H1 (cell line): ENCODE measurements around the gene SH3BP5. TPM values are rescaled to one million over a fixed set of nuclear protein-coding genes. Genes with fewer than 3 reads are reported as not detected.

ENCODE experiments used
- ATF3 ChIP-seq: IDR thresholded peaks from 2 replicates; pipeline ENCODE4 v1.6.1; 2011; ENCODE audit warnings: low read depth, mild to moderate bottlenecking, low read length; ENCODE audit not compliant: insufficient read depth
- CHD2 ChIP-seq: IDR thresholded peaks from 2 replicates; pipeline ENCODE4 v1.6.1; 2012; ENCODE audit warnings: low read length, improper control_type of control experiment
- CHD7 ChIP-seq: fragments of 300-600 bp; sonication (generic); IDR thresholded peaks from 2 replicates; pipeline ENCODE4 v1.7.1; 2012; ENCODE audit warnings: low read length, moderate library complexity, mild to moderate bottlenecking, inconsistent platforms; ENCODE audit not compliant: insufficient replicate concordance
- GABPA ChIP-seq: IDR thresholded peaks from 2 replicates; pipeline ENCODE4 v1.6.1; 2011; ENCODE audit warnings: mild to moderate bottlenecking, low read length, moderate library complexity, borderline replicate concordance; ENCODE audit not compliant: insufficient read depth
- SIX5 ChIP-seq: IDR thresholded peaks from 2 replicates; pipeline ENCODE4 v1.6.1; 2011; ENCODE audit warnings: mild to moderate bottlenecking, low read depth, low read length
- TCF12 ChIP-seq: IDR thresholded peaks from 2 replicates; pipeline ENCODE4 v1.6.1; 2011; ENCODE audit warnings: low read depth, mild to moderate bottlenecking, low read length
- ZNF274 ChIP-seq: IDR thresholded peaks from 2 replicates; pipeline ENCODE4 v1.7.0; 2012; ENCODE audit warnings: low read length, borderline replicate concordance; ENCODE audit errors: extremely low read depth
- polyA plus RNA-seq, 7 experiments: library from polyadenylated mRNA; depleted of rRNA in 3 of 7; stranded (reverse) in 5 of 7; unstranded in 2 of 7; fragments of >200 nt in 5 of 7; fragments of 200-250 nt in 2 of 7; gene quantifications; 1 replicate in 5 of 7; 2 replicates in 1 of 7; 4 replicates in 1 of 7; pipeline versions ENCODE4 v1.2.1 to v1.2.3, GENCODE V29; 2011 to 2013; ENCODE audit warnings: missing spikeins in 2 of 7, mixed read lengths in 2 of 7
- total RNA-seq: library from RNA; stranded (reverse); fragmentation: NEBNext Ultra II Directional; extraction: Animal tissue kit (Norgen Biotek cat#: 25700); gene quantifications from 2 replicates; pipeline ENCODE4 v1.2.1, GENCODE V29; 2021

SH3BP5 gene
- total and polyA plus RNA-seq, 2 of the 8 experiments (the other 6 are each of a cell fraction or from before 2014, with no cell fraction given) = 7.1 to 9.7 TPM

- TF ChIP-seq CHD7 (no peak), ATF3 (no peak), GABPA (no peak), TCF12 (no peak), CHD2 (no peak), ZNF274 (no peak), SIX5 (no peak)
- TF ChIP-seq, all 59 proteins: peak for 0
These were observed 36.9 kb downstream of the SH3BP5 start (continued) for GRCh38 chr3:15295506-15295905.
